GM19467 (cell line): ENCODE results near the gene KCTD4.
"Not testable (repeated sequence)": the region's sequence is repeated elsewhere in the genome, so short reads cannot be mapped to it uniquely, and the experiment has no call there.

ENCODE experiments used
- ATAC-seq: cut with Tn5 transposase; IDR thresholded peaks from one replicate; pipeline ENCODE4 v1.9.1; 2021; ENCODE audit warnings: mild to moderate bottlenecking, moderate library complexity; ENCODE audit not compliant: unreplicated experiment

Gene KCTD4

DNA sequence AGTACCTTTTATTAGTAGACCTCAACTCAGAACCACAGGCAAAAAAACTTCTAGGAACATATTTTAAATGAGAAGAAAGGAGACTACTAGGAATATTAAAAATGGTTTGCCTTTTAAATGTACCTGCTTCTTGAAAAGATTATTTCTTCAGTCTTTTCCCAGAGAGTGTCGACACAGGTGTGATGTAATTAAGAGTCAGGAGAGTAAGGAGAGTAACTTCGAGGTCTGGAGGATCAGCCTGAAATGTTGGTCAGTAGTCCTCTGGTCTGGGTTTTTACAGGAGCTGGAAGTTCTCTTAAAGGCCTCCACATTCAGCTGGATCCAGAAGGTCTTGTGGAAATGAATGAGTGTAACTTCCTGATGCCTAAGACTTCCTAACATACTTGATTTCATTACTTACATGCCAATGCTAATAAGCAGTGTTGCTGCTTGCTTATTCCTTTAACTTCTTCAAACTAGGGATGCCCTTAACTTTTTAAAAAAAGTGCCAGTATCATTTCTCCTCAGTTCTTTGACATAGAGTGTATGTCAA is at the start of gene KCTD4:
Gene KCTD4 (minus strand): TSS at position 345 of the 532 bp plus-strand sequence. CDS start 6,478 bp downstream, outside the sequence.
- no peak for ATAC-seq

DNA sequence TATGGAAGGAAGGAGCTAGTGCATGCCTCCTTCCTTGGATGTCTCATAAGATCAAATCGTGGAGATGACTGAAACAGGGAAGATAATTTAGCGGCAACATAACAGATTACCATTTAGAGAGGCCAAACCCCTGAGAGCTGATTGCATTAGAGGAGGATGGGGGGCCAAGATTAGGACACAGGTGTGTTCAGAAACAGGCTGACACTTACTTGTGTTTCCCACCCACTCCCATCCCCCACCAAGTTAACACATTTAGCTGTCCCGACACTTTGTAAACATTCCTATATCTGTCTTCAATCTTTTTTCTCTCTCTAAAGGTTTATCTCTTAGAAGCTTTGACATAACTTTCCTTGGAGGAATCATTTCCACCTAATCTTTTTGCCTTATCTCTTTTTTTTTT is 48.8 kb upstream of the KCTD4 start:
- ATAC-seq = no peak

DNA sequence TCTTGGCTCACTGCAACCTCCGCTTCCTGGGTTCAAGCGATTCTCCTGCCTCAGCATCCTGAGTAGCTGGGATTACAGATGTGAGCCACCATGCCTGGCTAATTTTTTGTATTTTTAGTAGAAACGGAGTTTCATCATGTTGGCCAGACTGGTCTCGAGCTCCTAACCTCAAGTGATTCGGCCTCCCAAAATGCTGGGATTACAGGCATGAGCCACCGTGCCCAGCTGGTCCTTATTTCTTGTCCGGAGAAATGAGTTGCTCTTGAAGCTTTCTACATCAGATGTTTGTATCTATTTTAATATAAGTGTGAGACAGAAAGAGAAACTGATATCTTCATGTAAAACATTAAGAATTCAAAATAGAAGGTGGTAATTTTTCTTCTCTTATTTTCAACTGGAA is 43.9 kb upstream of the KCTD4 start:
- not testable (repeated sequence) for ATAC-seq

DNA sequence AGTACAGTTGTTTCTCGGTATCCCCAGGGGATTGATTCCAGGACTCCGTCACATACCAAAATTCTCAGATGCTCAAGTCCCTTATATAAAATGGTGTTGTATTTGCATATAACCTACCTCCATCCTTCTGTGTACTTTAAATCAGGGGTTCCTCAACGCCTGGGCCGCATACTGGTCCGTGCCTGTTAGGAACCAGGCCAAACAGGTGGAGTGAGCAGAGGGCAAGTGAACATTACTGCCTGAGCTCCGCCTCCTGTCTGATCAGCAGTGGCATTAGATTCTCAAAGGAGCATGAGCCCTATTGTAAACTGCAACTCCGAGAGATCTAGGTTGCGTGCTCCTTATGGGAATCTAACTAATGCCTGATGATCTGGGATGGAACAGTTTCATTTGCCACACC is 42.2 kb upstream of the KCTD4 start:
- no peak for ATAC-seq

DNA sequence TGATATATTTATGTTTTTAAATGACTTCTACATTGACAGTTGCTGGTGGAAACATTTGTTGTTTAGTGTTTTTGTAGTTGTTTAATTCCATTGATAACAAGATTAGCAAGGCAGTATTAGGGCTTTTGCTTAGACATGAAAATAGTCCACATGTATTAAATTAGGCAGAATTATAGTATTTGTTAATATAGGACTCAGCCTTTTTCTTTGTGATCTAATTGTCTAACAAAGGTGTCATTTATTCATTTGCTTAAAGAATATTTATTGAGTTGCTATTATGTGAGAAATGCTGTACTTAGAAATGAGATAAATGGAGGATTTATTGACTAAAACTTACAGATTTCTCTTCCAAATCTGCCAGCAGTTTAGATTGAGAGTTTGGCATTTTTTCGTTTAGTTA is 41.7 kb upstream of the KCTD4 start:
- no peak for ATAC-seq

DNA sequence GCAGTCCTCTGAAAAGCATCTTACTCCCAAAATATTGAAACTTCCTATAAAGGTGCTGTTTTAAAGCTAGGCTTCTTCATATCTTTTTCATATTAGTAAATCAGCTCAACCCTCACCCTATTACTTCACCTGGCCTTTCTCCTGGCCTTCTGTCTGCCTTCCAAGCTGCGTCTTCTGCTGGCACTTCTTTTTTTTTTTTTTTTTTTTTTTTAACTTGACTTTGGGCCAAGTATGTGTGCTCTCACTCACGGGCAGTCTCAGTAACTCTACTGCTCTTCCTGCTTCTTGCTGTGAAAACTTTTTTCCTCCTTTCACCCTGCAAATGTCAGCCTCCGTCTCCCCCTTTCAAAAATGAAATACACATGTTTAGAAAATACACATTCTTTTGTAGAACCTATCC is 41.2 kb upstream of the KCTD4 start:
- ATAC-seq = no peak

DNA sequence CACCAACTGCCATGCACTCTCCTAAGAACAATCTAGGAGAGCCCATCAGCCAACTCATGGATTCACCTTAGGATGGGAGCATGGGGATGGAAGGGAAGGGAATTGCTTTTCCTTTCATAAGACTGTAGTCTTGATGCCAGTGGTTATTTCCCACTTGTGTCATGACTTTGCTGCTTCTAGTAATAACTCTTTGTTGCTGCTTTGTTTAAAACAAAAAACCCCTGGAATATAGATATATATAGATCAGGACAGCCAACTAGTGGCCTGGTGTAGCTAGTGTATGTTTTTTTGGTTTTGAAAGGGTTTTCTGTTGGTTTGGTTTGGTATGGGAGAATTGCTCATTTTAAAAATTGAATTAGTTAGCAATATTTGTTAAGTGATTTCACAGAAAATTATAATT is 39.3 kb upstream of the KCTD4 start:
- ATAC-seq = no peak

DNA sequence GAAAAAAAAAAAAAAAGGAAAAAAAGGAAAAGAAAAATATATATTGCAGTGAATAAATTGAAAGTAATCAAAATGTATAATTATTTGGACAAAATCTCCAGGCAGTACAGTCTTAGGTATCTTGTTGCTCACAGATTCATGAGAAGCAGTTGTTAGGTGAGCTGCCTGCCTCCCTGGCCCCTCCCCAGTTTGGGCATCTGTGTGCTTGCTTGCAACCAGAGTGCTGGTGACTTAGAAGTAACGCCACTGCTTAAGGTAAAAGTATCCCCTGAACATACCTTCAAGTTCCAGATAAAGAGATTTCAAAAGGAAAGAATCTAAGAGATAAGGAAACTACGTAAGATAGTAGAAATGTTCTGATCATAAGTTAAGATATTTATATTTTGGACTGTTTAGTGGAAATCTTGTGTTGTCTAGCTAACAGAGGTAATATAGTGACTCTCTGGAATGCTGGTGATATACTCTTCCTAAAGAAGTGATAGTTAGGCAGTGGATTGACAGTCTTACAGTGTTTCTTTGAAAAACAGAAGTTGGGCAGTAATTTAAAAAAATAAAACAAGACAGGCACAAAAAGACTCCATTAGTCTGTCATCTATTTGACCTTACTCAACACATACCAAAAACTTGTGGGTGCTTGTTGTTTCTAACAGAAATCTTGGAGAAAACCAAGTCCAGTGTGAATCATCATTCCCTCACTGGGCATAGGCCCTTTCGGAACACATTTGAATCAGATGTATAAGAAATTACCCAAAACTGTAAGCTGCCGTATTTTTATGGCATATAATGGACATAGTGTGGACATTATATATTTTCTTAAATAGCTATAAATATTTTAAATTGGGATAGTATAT is 38.3 kb upstream of the KCTD4 start:
- ATAC-seq = no peak

DNA sequence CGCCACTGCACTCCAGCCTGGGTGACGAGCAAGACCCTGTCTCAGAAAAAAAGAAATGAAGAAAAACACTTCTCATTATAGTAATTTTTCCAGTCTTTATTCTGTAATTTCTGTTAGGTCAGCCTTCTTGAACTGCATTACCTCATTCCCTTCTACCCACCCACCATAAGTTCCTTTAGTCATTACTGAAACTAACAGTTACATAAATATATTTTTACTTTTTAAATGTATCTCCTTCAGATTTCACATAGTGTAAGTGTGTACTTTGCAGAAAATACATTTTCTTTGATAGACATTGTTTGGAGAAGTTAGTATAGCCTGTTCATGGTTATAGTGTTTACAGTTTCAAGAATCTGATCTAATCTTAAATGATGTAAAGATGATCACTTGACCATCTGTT is 31.7 kb upstream of the KCTD4 start:
- ATAC-seq = no peak

DNA sequence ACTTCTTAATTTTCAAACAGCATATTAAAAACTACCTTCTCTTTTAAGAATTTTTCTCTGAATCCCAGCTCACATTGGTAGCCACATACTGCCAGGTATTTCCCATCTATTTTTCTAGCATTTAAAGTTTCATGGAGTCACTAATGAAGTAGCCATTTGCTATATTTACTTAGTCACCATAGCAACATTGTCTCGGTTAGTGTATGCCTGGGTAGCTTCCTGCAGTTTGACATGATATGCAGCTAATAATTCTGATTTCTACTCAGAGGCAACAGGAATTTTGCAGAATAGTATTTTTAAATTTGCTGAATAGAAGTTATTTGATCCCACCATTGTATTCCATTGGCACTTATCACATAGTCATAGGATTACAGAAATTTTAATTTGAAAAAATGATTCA is 30.9 kb upstream of the KCTD4 start:
- ATAC-seq = no peak

DNA sequence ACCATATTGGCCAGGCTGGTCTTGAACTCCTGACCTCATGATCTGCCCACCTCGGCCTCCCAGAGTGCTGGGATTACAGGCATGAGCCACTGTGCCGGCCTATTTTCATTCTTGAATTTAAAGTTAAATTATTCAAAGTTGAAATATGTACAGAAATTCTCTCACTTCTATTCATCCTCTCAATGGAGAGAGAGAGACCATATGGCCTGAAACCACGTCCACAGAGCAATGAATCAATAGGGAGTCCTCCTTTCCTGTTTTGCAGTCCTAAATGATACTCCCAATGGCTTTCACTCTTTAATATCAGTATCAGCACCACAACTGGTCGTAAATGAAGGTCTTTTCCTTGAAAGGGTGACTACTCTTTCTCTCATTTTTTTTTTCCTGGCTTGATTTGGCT is 30.5 kb upstream of the KCTD4 start:
- ATAC-seq = no peak

DNA sequence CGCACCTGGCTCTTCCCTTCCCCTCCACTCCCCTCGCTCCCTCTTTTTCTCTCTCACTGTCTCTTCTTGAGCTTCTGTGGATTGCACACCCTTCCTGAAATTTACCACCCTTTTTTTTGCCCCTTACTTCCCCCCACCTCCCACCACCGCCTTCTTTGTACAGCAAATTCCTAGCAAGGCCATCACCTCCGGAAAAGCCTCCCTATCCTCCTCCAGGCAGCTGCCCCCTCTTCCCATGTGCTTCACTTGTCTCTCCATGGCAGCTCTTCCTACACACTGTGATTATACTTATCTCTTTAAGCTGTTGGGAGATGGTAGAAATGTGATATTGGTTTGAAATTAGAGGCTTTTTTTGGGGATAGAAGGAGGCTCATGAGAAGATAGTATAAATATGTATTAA is 28.3 kb upstream of the KCTD4 start:
- ATAC-seq = no peak

DNA sequence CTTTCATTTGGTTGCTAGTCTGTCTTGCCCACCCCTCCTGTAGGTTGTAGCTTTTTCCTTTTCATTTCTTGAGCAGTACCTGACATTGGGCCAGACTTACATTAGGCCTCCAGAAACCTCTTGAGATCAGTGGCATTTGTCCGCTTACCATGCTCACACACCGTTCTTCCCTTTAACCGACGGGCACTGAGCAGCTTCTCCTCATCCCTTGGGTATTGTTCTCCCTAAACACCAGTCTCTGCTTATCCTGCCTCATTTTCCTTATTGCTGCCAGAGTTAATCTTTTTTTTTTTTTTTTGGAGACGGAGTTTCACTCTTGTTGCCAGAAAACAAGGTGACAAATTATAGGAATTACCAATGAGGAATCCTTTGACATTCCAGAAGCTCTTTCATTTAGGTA is 27.2 kb upstream of the KCTD4 start:
- no peak for ATAC-seq

DNA sequence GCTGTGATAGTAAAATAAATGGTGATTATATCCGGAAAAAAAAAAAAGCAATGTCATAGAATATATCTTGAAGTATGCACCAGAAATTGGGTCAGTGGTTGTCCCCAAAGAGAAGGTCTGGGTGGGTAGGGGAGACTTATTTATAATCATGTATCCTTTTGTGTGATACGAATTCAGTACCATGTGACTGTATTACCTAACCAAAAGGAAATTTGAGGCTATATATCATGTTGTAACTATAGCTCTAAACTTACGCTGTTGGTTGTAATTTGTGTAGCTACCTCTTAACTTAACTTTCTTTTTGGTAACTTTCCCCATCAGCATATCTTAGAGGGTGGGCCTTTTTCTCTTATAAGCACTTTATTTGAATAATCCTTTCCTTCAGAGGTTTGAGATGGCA is 25.2 kb upstream of the KCTD4 start:
- ATAC-seq = no peak

DNA sequence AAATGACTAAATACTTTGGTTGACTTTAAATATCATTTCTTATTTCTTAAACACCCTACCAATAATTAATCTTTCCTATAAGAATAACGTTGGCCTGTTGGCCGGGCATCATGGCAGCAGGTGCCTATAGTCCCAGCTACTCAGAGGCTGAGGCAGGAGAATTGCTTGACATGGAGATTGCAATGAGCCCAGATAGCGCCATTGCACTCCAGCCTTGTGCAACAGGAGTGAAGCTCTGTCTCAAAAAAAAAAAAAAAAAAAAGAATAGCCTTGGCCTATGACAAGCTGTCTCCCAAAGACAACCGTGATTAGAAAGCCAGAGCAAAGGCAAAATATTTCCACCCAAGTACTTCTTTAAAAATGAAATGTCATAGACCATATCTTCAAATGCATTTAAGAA is 24.5 kb upstream of the KCTD4 start:
- no peak for ATAC-seq

DNA sequence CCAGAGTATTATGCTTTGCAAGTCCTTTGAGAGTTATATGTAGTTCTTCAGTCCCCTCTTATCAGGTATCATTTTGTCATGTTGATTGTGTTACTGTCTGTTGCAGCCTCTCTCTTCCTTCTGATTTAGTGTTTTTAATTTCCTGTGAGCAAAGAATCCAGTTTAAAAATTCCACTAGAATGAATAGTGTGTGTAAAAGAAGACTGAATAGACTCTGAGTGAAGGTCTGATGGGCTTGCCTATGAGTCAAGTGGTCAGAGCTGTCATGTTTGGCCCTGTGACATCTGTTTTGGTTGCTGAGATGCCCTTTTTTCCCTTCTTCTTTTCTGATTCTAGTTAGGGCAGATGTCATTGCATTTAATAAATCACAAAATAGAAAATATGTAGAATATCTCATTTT is 23.3 kb upstream of the KCTD4 start:
- ATAC-seq = no peak

DNA sequence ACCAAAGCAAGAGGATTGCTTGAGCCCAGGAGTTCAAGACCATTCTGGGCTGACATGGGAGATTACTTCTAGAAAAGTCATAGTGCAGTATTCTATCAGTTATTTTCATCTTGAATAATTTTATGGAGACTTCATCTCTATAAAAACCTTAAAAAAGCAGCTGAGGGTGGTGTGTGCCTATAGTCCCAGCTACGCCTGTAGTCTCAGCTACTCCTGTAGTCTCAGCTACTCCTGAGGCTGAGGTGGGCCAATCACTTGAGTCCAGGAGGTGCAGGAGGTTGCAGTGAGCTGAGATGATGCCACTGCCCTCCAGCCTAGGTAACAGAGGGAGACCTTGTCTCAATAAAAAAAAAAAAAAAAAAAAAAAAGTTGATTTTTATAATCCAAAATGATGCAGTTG is 22.1 kb upstream of the KCTD4 start:
- no peak for ATAC-seq

DNA sequence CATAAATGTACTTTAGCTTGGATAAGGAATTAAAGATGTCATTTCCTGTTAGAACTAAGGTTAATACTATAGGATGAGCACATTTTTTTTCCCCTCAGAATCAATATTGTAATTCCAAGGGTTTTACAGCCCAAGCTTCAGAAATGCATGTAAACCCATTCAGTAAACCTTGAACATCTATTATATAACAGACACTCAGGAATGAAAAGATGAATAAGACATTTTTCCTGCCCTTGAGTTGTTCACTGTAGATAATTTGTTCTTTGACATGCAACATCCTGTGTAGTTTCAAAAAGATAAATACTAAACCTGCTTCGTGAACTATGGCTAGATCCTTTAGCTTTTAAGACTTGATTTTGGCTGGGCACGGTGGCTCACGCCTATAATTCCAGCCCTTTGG is 21.7 kb upstream of the KCTD4 start:
- no peak for ATAC-seq

DNA sequence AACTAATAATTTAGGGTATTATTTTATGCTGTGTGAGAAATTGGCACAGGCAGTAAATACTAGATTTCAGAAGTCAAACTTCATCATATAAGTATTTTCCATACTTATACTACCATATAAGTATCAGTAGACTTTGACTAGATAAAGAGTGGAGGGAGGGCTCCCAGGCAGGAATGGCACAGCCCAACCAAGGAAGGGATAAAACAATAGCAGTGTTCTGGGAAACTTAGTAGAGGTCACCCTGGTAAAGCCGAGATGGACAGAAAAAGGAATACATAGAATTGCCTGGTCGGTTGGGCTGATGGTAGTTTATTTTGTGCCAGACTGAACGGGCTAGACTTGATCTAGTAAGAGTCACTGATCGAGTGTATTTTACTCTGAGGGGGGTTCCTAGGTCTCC is 19.6 kb upstream of the KCTD4 start:
- no peak for ATAC-seq

DNA sequence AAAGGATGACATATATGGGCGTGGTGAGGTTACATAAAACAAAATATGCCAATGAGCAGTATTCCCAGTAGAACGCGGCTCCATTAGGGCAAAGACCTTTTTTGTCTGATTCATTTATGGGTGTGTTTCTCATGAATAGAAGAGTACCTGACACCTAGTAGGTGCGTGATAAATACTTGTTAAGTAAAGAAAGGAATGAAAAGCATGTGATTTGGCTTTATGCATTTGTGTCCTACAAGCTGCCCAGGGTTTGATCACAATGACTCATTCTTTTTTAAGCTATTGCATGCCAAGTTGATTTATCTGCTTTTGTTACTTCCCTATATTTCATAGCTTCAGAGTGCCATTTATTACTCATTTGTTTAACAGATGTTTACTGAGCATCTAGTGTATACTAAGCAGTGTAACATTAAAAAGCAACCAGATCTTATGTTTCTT is 19.1 kb upstream of the KCTD4 start:
- ATAC-seq = no peak

DNA sequence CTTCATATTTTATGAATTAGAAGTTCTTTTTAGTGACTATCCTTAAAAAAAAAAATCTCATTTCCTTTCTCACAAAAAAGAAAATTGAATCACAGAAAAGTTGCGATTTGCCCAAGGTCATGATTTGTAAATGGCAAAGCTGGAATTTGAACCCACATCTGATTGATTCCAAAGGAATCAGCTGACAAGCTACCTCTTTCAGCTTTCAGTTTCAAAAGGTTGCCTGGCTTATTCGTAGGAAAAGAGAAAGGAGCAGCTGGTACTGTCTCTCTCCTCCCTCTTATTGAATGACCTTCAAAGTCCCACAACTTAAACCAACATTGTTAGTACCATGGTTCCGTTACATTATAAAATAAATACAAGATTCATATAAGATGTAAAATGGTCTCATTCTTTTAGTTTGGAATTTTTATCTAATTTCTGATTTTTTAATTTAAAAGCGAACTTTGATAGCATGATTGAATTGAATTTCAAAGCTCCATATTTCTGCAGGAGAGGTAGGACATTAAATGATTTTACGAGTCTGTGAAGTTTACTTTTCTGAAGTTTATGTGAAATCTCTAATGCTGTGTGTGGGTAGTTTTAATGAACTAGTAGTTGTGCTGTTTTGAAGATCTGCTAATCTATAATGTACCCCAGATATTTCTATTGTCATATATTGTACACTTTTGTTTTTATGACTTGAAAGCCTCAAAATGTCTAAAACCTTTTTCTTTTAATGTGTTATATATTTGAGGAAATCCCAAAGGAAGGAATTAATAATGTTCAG is 18.5 kb upstream of the KCTD4 start:
- ATAC-seq = no peak

DNA sequence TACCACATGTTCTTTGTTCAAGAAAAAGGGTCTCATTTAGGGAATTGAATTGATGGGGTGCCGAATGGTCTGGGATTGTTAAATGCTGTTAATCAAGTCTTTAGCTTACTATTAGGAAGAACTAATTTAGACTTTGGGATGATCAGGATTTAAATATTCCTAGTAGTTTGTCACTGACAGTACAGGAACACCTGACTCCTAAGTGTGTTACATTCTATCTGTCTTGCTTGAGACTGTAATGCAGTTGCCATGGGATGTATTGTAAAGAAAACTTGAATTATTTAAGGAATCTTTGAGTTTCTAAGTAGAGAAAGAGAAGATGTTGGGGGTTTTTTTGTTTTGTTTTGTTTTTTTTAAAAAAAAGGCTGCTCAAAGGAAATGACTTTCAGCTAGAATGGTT is 17.8 kb upstream of the KCTD4 start:
- no peak for ATAC-seq
